Panc1 (cell line): Measurements from ENCODE around the gene DRAXIN. TPM values are rescaled to one million over a fixed set of nuclear protein-coding genes. Genes with fewer than 3 reads are reported as not detected.

ENCODE experiments used
- ATAC-seq: fragments of 200-7000 bp; cut with Tn5 transposase; 2 replicates; pipeline ENCODE4 v1.9.1; 2020; ENCODE audit warnings: mild to moderate bottlenecking, moderate library complexity
- BruUV-seq: library from RNA; stranded (reverse); fragments of 400-500 nt; replicated peaks from 2 replicates; lab custom pipeline; 2021; lab: Mats Ljungman, UMichigan
- CTCF ChIA-PET: fragments of 300-600 bp; sonication (Branson Sonifier 250); formaldehyde crosslinking; loops from one replicate; lab custom pipeline; 2022; ENCODE audit warnings: antibody characterized with exemption; lab: Charles Lee
- POLR2A ChIA-PET: fragments of 300-600 bp; sonication (Branson Sonifier 250); formaldehyde crosslinking; loops from one replicate; lab custom pipeline; 2022; ENCODE audit warnings: antibody characterized with exemption; lab: Charles Lee
- DNase-seq: peaks from one replicate; pipeline ENCODE4 v3.0.0-alpha.2; 2010; ENCODE audit warnings: low read depth, low spot score
- H3K27ac ChIP-seq: 2 replicates; pipeline ENCODE4 v1.5.1; 2011; ENCODE audit warnings: mild to moderate bottlenecking, low read length, inconsistent platforms
- H3K27me3 ChIP-seq: fragments of 200-500 bp; sonication (Bioruptor generic); 2 replicates; pipeline ENCODE4 v1.6.0; 2014; ENCODE audit warnings: low read length, inconsistent platforms; ENCODE audit not compliant: control insufficient read depth, insufficient read depth
- H3K36me3 ChIP-seq: fragments of 200-500 bp; sonication (Bioruptor generic); 2 replicates; pipeline ENCODE4 v1.5.1; 2014; ENCODE audit warnings: inconsistent platforms, mild to moderate bottlenecking, low read length, moderate library complexity; ENCODE audit not compliant: control insufficient read depth, insufficient read depth
- H3K4me1 ChIP-seq: 2 replicates; pipeline ENCODE4 v1.5.1; 2011; ENCODE audit warnings: inconsistent platforms, mild to moderate bottlenecking, low read length, moderate library complexity; ENCODE audit not compliant: control insufficient read depth, insufficient read depth
- H3K4me3 ChIP-seq, 2 experiments: 2 replicates each; pipeline ENCODE4 v1.5.1; 2011 to 2012; ENCODE audit warnings: low read depth in 2 of 2, low read length in 2 of 2, mild to moderate bottlenecking in 2 of 2, inconsistent platforms in 1 of 2, moderate library complexity in 1 of 2
- H3K9me3 ChIP-seq: fragments of 200-500 bp; sonication (Bioruptor generic); 2 replicates; pipeline ENCODE4 v1.5.1; 2014; ENCODE audit warnings: low read depth, mild to moderate bottlenecking, inconsistent platforms, low read length, moderate library complexity; ENCODE audit not compliant: control insufficient read depth, insufficient read depth
- CTCF ChIP-seq: fragments of 450-650 bp; IDR thresholded peaks from 2 replicates; pipeline ENCODE4 v1.5.1; 2017; ENCODE audit warnings: mild to moderate bottlenecking
- POLR2AphosphoS5 ChIP-seq: IDR thresholded peaks from 2 replicates; pipeline ENCODE4 v1.6.1; 2012; ENCODE audit warnings: mild to moderate bottlenecking, low read depth, low read length, moderate library complexity
- REST ChIP-seq, 2 experiments: IDR thresholded peaks; 2 replicates each; pipeline ENCODE4 v1.6.1; 2011 to 2012; ENCODE audit warnings: low read depth in 2 of 2, control low read depth in 1 of 2, low read length in 1 of 2, mild to moderate bottlenecking in 1 of 2, moderate library complexity in 1 of 2; ENCODE audit not compliant: insufficient read depth in 1 of 2
- SIN3A ChIP-seq: IDR thresholded peaks from 2 replicates; pipeline ENCODE4 v1.6.1; 2012; ENCODE audit warnings: low read depth, mild to moderate bottlenecking, low read length, moderate library complexity, borderline replicate concordance; ENCODE audit not compliant: insufficient read depth
- TCF7L2 ChIP-seq: IDR thresholded peaks from 2 replicates; pipeline ENCODE4 v1.6.1; 2011; ENCODE audit warnings: mild to moderate bottlenecking, low read depth, low read length, inconsistent platforms
- in situ Hi-C: cut with HindIII; loops from 2 replicates; pipeline ENCODE4 v1.10.0; 2016; ENCODE audit warnings: low sequenced_read_pairs, low pct_unique_long_range_greater_than_20kb
- intact Hi-C: fragments of 100-400 bp; cut with micrococcal nuclease; formaldehyde crosslinking; loops from one replicate; pipeline ENCODE4 v1.10.0; 2022; ENCODE audit not compliant: unreplicated experiment
- total RNA-seq: library from RNA; stranded (reverse); gene quantifications from one replicate; pipeline ENCODE4 v1.2.1, GENCODE V29; 2021; ENCODE audit not compliant: unreplicated experiment

DRAXIN gene
- total RNA-seq, 1 experiment from 2014 or later, result 0.13 TPM

- Histone ChIP-seq H3K4me3 (no peak overlapping the region), H3K9me3 (no peaks in the 10 kb centered on the region), H3K36me3 (no peaks in the 10 kb centered on the region), H3K4me1 (peaks cover 11% of the 10 kb centered on the region; the same call in 1 of the 2 replicates), H3K27ac (no peak overlapping the region), H3K27me3 (no peaks in the 10 kb centered on the region)
- intact Hi-C loops, result no loop called here
- ATAC-seq (no peak), DNase-seq (no peak)
- ChIA-PET POLR2A (no interaction called here), CTCF (no interaction called here)
- TF ChIP-seq POLR2AphosphoS5 (no peak), TCF7L2 (no peak), REST (IDR thresholded peaks at IDR 0.05; ENCODE audit: insufficient read depth in 1 of 2, low read depth in 2 of 2, low read length in 1 of 2) (no peak), SIN3A (no peak), CTCF (no peak)
- in situ Hi-C loops, result no loop called here
- BruUV-seq, result no TSS peak
Observed at GRCh38 chr1:11728126-11728806, 36.8 kb downstream of the DRAXIN start.

GRCh38 chr1:11729155-11729497, 37.6 kb downstream of the DRAXIN start:
- Histone ChIP-seq H3K4me3 (no peak overlapping the region), H3K4me1 (peaks cover 11% of the 10 kb centered on the region; the same call in 1 of the 2 replicates), H3K36me3 (no peaks in the 10 kb centered on the region), H3K27ac (no peak overlapping the region), H3K9me3 (no peaks in the 10 kb centered on the region), H3K27me3 (no peaks in the 10 kb centered on the region)
- ChIA-PET CTCF (no interaction called here), POLR2A (no interaction called here)
- DNase-seq (no peak), ATAC-seq (no peak)
- intact Hi-C loops (no loop called here), in situ Hi-C loops (no loop called here)
- TF ChIP-seq REST (IDR thresholded peaks at IDR 0.05; ENCODE audit: insufficient read depth in 1 of 2, low read depth in 2 of 2, low read length in 1 of 2), result no peak
- TF ChIP-seq POLR2AphosphoS5, result no peak
- TF ChIP-seq CTCF, result no peak
- no peak for TF ChIP-seq SIN3A
- BruUV-seq, result no TSS peak
